Right renal cortex interstitium (tissue), 3 donors: Measurements from ENCODE around the gene SPATA31D1. TPM values are rescaled to one million over a fixed set of nuclear protein-coding genes. Genes with fewer than 3 reads are reported as not detected.
"Not testable (repeated sequence)": the region's sequence is repeated elsewhere in the genome, so short reads cannot be mapped to it uniquely, and the experiment has no call there.

Source experiments
- DNase-seq, 3 donors: peaks; one replicate each; pipeline ENCODE4 v3.0.0-alpha.2; 2013; ENCODE audit warnings: low read depth in 3 of 3, low spot score in 2 of 3
- polyA plus RNA-seq, 3 donors: library from polyadenylated mRNA; unstranded; fragments of 120-200 nt; gene quantifications; one replicate each; pipeline ENCODE4 v1.2.1, GENCODE V29; 2013; ENCODE audit not compliant: insufficient read length in 3 of 3

Gene SPATA31D1
- polyA plus RNA-seq = not detected

GRCh38 chr9:81988472-81988871 lies at the start of gene SPATA31D1:
TSS of gene SPATA31D1 (plus strand) at chr9:81988772. CDS start at chr9:81988819, 47 bp downstream.
- not testable (repeated sequence) for DNase-seq

- DNase-seq = not testable (repeated sequence)
Observed at GRCh38 chr9:81943393-81943792, 45.2 kb upstream of the SPATA31D1 start, which contains the start of gene SPATA31D3. TSS of gene SPATA31D3 (plus strand) at chr9:81943500. CDS start at chr9:81943586, 86 bp downstream.

- not testable (repeated sequence) for DNase-seq
Observed at GRCh38 chr9:81948650-81949049, 39.9 kb upstream of the SPATA31D1 start.

- no peak for DNase-seq
Observed at GRCh38 chr9:81953096-81953495, 35.5 kb upstream of the SPATA31D1 start.

GRCh38 chr9:81955625-81956024 lies 32.9 kb upstream of the SPATA31D1 start:
- DNase-seq = no peak

- DNase-seq = no peak
Observed at GRCh38 chr9:81964218-81965171, 24.1 kb upstream of the SPATA31D1 start.

GRCh38 chr9:81968026-81968425 lies 20.5 kb upstream of the SPATA31D1 start:
- no peak for DNase-seq

- no peak for DNase-seq
Observed at GRCh38 chr9:81969971-81970370, 18.6 kb upstream of the SPATA31D1 start.

- DNase-seq = no peak
Observed at GRCh38 chr9:81971727-81972126, 16.8 kb upstream of the SPATA31D1 start.

- DNase-seq = no peak
Observed at GRCh38 chr9:81974764-81975163, 13.8 kb upstream of the SPATA31D1 start.

GRCh38 chr9:81976351-81976750 lies 12.2 kb upstream of the SPATA31D1 start:
- no peak for DNase-seq

GRCh38 chr9:81979196-81979595 lies 9.4 kb upstream of the SPATA31D1 start:
- DNase-seq = no peak

GRCh38 chr9:81980568-81980967 lies 8.0 kb upstream of the SPATA31D1 start:
- DNase-seq = no peak

GRCh38 chr9:81981883-81982282 lies 6.7 kb upstream of the SPATA31D1 start:
- DNase-seq = no peak

GRCh38 chr9:81984928-81985327 lies 3.6 kb upstream of the SPATA31D1 start:
- DNase-seq = no peak

GRCh38 chr9:81986051-81986450 lies 2.5 kb upstream of the SPATA31D1 start:
- no peak for DNase-seq

GRCh38 chr9:81989700-81990099 lies 1.1 kb downstream of the SPATA31D1 start:
- no peak for DNase-seq

- no peak for DNase-seq
Observed at GRCh38 chr9:81993656-81994055, 5.1 kb downstream of the SPATA31D1 start.

- DNase-seq = no peak
Observed at GRCh38 chr9:81999806-82000205, 11.2 kb downstream of the SPATA31D1 start.

GRCh38 chr9:82010711-82011110 lies 22.1 kb downstream of the SPATA31D1 start:
- DNase-seq = no peak

GRCh38 chr9:82011133-82011532 lies 22.6 kb downstream of the SPATA31D1 start:
- DNase-seq = no peak

GRCh38 chr9:82012276-82012675 lies 23.7 kb downstream of the SPATA31D1 start:
- no peak for DNase-seq
